HepG2 (cell line): ENCODE data around the gene JUND. TPM values are rescaled to one million over a fixed set of nuclear protein-coding genes. Genes with fewer than 3 reads are reported as not detected.

Source experiments
- BORCS8-MEF2B ChIP-seq: sonication (generic); formaldehyde crosslinking; IDR thresholded peaks from 2 replicates; pipeline ENCODE4 v1.8.0; 2022; ENCODE audit warnings: mild to moderate bottlenecking, missing genetic modification reagents
- NAIF1 ChIP-seq: sonication (generic); formaldehyde crosslinking; IDR thresholded peaks from 2 replicates; pipeline ENCODE4 v1.5.0; 2020; ENCODE audit warnings: mild to moderate bottlenecking, missing genetic modification reagents, borderline replicate concordance
- NRL ChIP-seq: sonication (generic); formaldehyde crosslinking; IDR thresholded peaks from 2 replicates; pipeline ENCODE4 v1.5.0; 2020; ENCODE audit warnings: missing genetic modification reagents, mild to moderate bottlenecking, moderate library complexity, borderline replicate concordance
- PAWR ChIP-seq: sonication (generic); formaldehyde crosslinking; IDR thresholded peaks from 2 replicates; pipeline ENCODE4 v1.4.0; 2020; ENCODE audit warnings: missing genetic modification reagents, mild to moderate bottlenecking, borderline replicate concordance
- PTBP1 ChIP-seq: fragments of 200-400 bp; formaldehyde crosslinking; IDR thresholded peaks from 2 replicates; pipeline ENCODE4 v1.6.1; 2018; ENCODE audit warnings: low read length, low read depth; ENCODE audit not compliant: poor library complexity, severe bottlenecking
- RAD21 ChIP-seq: fragments of 450-650 bp; formaldehyde crosslinking; IDR thresholded peaks from 2 replicates; pipeline ENCODE4 v1.5.0; 2020; ENCODE audit warnings: mild to moderate bottlenecking
- RAD51 ChIP-seq: fragments of 450-650 bp; IDR thresholded peaks from 2 replicates; pipeline ENCODE4 v1.6.1; 2016; ENCODE audit warnings: borderline replicate concordance
- SMAD9 ChIP-seq: sonication (generic); formaldehyde crosslinking; IDR thresholded peaks from 2 replicates; pipeline ENCODE4 v1.5.1; 2020; ENCODE audit warnings: mild to moderate bottlenecking, missing genetic modification reagents
- SMYD3 ChIP-seq: sonication (generic); formaldehyde crosslinking; IDR thresholded peaks from 2 replicates; pipeline ENCODE4 v1.8.1; 2023; ENCODE audit warnings: mild to moderate bottlenecking, missing genetic modification reagents
- SP1 ChIP-seq, 2 experiments: fragments of 450-650 bp in 1 of 2; sonication (generic) in 1 of 2; formaldehyde crosslinking in 1 of 2; IDR thresholded peaks; 2 replicates each; pipeline versions ENCODE4 v1.4.0 to v1.6.1; 2016 to 2020; ENCODE audit warnings: missing genetic modification reagents in 1 of 2
- TEAD2 ChIP-seq: sonication (generic); formaldehyde crosslinking; IDR thresholded peaks from 2 replicates; pipeline ENCODE4 v1.9.0; 2021; ENCODE audit warnings: missing genetic modification reagents
- XRCC5 ChIP-seq: fragments of 200-400 bp; formaldehyde crosslinking; optimal IDR thresholded peaks from 2 replicates; pipeline ENCODE3; 2017; ENCODE audit warnings: mild to moderate bottlenecking, low read length
- ZNF160 ChIP-seq: sonication (generic); formaldehyde crosslinking; IDR thresholded peaks from 2 replicates; pipeline ENCODE4 v1.8.0; 2022; ENCODE audit warnings: mild to moderate bottlenecking, inconsistent platforms, missing genetic modification reagents
- ZNF552 ChIP-seq: sonication (generic); formaldehyde crosslinking; IDR thresholded peaks from 2 replicates; pipeline ENCODE4 v1.9.0; 2022; ENCODE audit warnings: missing genetic modification reagents, mild to moderate bottlenecking, borderline replicate concordance
- polyA plus RNA-seq, 8 experiments: library from polyadenylated mRNA; depleted of rRNA in 3 of 8; stranded (reverse) in 7 of 8; unstranded in 1 of 8; fragments of >200 nt; fragmentation: Illumina TruSeq in 4 of 8; extraction: Trizol in 4 of 8; gene quantifications; 2 replicates each; pipeline versions ENCODE4 v1.2.1 to v1.2.3, GENCODE V29; 2011 to 2016; ENCODE audit warnings: low read depth in 4 of 8, missing spikeins in 1 of 8, mixed read lengths in 1 of 8; ENCODE audit not compliant: insufficient read depth in 1 of 8
- total RNA-seq, 5 experiments: library from RNA; depleted of rRNA; stranded (reverse); fragments of >200 nt; fragmentation: Illumina TruSeq; extraction: Trizol; gene quantifications; 2 replicates each; pipeline ENCODE4 v1.2.3, GENCODE V29; 2016; ENCODE audit warnings: low read depth in 1 of 5
- TF ChIP-seq, protein P1 (sequence below): sonication (generic); formaldehyde crosslinking; IDR thresholded peaks from 2 replicates; pipeline ENCODE4 v1.4.0; 2020; ENCODE audit warnings: mild to moderate bottlenecking, missing genetic modification reagents
- TF ChIP-seq, protein P2 (sequence below): sonication (generic); formaldehyde crosslinking; IDR thresholded peaks from 2 replicates; pipeline ENCODE4 v1.4.0; 2020; ENCODE audit warnings: missing genetic modification reagents
- TF ChIP-seq, protein P3 (sequence below): sonication (generic); formaldehyde crosslinking; IDR thresholded peaks from 2 replicates; pipeline ENCODE4 v1.4.0; 2020; ENCODE audit warnings: missing genetic modification reagents, borderline replicate concordance
- TF ChIP-seq, protein P4 (sequence below): sonication (generic); formaldehyde crosslinking; IDR thresholded peaks from 2 replicates; pipeline ENCODE4 v1.9.0; 2022; ENCODE audit warnings: low read depth, missing genetic modification reagents
- TF ChIP-seq, protein P5 (sequence below): sonication (generic); formaldehyde crosslinking; IDR thresholded peaks from 2 replicates; pipeline ENCODE4 v1.4.0; 2020; ENCODE audit warnings: missing genetic modification reagents

The JUND gene
- total and polyA plus RNA-seq, 2 of the 13 experiments (the other 11 are each of a cell fraction or from before 2014, with no cell fraction given) = 41.2 to 59.8 TPM

DNA sequence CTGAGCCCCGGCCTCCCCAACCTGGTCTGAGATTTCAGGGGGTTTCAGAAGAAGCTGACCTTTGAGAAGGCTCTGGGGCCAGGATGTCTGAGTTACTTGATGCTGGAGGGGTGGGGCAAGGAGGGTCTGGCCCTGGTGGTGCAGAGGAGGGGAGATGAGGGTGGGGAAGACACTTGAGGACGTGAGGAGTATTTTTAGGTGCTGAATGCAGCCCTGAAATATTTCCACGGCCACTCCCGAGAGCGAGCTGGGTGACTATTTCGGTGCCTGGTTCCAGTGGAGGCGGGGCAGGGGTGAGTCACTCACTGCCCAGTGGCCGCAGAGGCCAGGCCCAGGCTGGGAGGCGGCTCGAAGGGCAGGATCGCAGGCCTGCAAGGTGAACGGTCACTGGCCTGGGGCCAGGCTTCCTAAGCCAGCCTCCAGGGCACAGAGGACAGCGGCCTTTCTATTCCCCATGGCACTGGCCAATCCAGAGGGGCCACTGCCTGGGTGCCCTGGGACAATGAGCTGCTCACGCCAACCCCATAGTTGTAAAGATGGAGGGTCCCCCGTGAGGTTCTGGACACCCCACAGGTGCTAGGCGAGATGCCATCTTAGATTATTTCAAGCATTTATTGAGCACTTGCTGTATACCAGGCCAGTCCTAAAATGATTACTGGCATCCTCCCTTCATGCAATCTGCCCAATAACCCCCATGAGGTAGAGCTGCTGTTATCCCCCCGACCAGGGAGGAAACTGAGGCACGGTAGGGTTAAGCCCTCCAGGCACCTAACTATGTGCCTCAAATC is 19.7 kb upstream of the JUND start (continued):
- TF ChIP-seq PTBP1 (no peak), PAWR (CRISPR knock-in tag) (no peak), NRL (no peak), SMYD3 (CRISPR knock-in tag) (no peak), TEAD2 (CRISPR knock-in tag) (no peak), ZNF552 (CRISPR knock-in tag) (no peak), SP1 (IDR thresholded peaks at IDR 0.05) (no peak), SP1 (CRISPR knock-in tag; IDR thresholded peaks at IDR 0.05) (peak; percentile 46; the same call in 1 of the 2 replicates), RAD51 (no peak), ZNF160 (CRISPR knock-in tag) (no peak), SMAD9 (CRISPR knock-in tag) (no peak), RAD21 (CRISPR knock-in tag) (no peak), XRCC5 (peak; percentile 62), BORCS8-MEF2B (CRISPR knock-in tag) (no peak), NAIF1 (CRISPR knock-in tag) (no peak)
- TF ChIP-seq, protein P1, sequence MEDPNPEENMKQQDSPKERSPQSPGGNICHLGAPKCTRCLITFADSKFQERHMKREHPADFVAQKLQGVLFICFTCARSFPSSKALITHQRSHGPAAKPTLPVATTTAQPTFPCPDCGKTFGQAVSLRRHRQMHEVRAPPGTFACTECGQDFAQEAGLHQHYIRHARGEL (CRISPR knock-in tag) = no peak
- TF ChIP-seq, protein P2, sequence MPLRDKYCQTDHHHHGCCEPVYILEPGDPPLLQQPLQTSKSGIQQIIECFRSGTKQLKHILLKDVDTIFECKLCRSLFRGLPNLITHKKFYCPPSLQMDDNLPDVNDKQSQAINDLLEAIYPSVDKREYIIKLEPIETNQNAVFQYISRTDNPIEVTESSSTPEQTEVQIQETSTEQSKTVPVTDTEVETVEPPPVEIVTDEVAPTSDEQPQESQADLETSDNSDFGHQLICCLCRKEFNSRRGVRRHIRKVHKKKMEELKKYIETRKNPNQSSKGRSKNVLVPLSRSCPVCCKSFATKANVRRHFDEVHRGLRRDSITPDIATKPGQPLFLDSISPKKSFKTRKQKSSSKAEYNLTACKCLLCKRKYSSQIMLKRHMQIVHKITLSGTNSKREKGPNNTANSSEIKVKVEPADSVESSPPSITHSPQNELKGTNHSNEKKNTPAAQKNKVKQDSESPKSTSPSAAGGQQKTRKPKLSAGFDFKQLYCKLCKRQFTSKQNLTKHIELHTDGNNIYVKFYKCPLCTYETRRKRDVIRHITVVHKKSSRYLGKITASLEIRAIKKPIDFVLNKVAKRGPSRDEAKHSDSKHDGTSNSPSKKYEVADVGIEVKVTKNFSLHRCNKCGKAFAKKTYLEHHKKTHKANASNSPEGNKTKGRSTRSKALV (CRISPR knock-in tag) = no peak
- TF ChIP-seq, protein P3, sequence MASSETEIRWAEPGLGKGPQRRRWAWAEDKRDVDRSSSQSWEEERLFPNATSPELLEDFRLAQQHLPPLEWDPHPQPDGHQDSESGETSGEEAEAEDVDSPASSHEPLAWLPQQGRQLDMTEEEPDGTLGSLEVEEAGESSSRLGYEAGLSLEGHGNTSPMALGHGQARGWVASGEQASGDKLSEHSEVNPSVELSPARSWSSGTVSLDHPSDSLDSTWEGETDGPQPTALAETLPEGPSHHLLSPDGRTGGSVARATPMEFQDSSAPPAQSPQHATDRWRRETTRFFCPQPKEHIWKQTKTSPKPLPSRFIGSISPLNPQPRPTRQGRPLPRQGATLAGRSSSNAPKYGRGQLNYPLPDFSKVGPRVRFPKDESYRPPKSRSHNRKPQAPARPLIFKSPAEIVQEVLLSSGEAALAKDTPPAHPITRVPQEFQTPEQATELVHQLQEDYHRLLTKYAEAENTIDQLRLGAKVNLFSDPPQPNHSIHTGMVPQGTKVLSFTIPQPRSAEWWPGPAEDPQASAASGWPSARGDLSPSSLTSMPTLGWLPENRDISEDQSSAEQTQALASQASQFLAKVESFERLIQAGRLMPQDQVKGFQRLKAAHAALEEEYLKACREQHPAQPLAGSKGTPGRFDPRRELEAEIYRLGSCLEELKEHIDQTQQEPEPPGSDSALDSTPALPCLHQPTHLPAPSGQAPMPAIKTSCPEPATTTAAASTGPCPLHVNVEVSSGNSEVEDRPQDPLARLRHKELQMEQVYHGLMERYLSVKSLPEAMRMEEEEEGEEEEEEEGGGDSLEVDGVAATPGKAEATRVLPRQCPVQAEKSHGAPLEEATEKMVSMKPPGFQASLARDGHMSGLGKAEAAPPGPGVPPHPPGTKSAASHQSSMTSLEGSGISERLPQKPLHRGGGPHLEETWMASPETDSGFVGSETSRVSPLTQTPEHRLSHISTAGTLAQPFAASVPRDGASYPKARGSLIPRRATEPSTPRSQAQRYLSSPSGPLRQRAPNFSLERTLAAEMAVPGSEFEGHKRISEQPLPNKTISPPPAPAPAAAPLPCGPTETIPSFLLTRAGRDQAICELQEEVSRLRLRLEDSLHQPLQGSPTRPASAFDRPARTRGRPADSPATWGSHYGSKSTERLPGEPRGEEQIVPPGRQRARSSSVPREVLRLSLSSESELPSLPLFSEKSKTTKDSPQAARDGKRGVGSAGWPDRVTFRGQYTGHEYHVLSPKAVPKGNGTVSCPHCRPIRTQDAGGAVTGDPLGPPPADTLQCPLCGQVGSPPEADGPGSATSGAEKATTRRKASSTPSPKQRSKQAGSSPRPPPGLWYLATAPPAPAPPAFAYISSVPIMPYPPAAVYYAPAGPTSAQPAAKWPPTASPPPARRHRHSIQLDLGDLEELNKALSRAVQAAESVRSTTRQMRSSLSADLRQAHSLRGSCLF (CRISPR knock-in tag) = no peak
- TF ChIP-seq, protein P4, sequence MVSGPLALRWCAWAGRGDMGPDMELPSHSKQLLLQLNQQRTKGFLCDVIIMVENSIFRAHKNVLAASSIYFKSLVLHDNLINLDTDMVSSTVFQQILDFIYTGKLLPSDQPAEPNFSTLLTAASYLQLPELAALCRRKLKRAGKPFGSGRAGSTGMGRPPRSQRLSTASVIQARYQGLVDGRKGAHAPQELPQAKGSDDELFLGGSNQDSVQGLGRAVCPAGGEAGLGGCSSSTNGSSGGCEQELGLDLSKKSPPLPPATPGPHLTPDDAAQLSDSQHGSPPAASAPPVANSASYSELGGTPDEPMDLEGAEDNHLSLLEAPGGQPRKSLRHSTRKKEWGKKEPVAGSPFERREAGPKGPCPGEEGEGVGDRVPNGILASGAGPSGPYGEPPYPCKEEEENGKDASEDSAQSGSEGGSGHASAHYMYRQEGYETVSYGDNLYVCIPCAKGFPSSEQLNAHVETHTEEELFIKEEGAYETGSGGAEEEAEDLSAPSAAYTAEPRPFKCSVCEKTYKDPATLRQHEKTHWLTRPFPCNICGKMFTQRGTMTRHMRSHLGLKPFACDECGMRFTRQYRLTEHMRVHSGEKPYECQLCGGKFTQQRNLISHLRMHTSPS (CRISPR knock-in tag) = peak; percentile 89
- TF ChIP-seq, protein P5, sequence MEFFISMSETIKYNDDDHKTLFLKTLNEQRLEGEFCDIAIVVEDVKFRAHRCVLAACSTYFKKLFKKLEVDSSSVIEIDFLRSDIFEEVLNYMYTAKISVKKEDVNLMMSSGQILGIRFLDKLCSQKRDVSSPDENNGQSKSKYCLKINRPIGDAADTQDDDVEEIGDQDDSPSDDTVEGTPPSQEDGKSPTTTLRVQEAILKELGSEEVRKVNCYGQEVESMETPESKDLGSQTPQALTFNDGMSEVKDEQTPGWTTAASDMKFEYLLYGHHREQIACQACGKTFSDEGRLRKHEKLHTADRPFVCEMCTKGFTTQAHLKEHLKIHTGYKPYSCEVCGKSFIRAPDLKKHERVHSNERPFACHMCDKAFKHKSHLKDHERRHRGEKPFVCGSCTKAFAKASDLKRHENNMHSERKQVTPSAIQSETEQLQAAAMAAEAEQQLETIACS = no peak
